T-helper 1 cell (primary cell): ENCODE measurements around the gene IGSF23.

ENCODE experiments used
- DNase-seq, 5 donors: peaks; one replicate each; pipeline ENCODE4 v3.0.0-alpha.2; 2012 to 2020
- total RNA-seq, 4 donors: gene quantifications; one replicate each; lab custom pipeline; 2026; lab: John Stamatoyannopoulos, UW

IGSF23 gene, protein sequence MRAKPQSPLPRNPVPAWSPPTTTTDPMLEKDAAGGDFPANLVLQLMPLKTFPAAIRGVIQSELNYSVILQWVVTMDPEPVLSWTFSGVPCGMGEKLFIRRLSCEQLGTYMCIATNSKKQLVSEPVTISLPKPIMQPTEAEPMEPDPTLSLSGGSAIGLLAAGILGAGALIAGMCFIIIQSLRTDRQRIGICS
- 0 reads per million in 4 donors for total RNA-seq

DNA sequence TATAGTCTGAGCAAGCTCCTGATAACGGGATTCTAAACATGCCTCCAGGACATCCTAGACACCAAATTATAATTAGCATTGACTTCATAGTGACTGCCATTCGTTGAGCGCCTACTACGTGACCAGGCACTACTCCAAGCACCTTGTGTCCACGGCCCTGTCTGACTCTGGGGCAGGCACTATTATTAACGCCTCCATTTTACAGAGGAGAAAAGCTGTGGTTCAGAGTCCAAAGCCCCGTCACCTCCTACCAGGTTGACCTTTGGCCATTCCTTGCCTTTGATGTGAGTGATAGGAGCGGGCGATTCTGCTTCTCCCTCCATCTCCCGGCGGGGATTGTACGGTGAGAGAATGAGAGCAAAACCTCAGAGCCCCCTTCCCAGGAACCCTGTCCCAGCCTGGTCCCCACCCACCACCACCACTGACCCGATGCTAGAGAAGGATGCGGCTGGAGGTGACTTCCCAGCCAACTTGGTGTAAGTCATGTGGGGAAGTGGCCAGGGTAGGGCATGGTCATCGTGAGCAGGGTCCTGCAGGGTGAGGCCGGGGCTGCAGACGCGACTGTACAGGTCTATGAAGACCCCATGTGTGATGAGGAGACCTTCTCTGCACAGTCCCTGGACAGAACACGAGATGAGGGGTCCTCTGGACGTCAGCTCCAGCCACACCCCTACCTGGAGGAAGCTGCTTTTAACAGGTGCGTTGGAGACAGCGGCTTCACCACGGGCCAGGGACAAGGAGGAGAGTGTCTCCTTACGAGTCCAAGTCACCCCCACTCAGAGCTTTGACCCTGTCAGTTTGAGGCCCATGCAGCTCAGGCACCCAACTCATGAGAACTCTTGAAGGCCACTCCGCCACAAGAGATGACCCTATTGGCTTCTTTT, at the start of gene IGSF23:
Gene IGSF23 (plus strand): TSS at position 269 of the 884 bp plus-strand sequence. CDS start 83 bp downstream, at position 352.
- DNase-seq: no peak

DNA sequence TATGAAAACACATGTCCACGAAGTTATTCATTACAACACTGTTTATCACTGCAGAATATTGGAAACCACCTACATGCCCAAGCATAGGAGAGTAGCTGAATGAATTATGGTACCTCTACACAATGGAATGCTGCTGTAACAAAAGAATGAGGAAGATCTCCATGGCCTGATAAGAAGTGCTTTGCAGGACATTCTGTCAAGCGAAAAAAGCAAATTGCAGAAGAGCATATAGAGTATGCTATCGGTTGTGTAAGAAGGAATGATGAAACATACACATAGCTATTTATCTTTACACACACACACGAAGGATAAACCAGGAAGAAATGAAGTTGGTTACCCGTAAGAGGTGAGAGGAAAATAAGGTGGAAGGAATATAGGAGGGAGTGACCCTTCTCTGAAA, 46.4 kb upstream of the IGSF23 start:
- DNase-seq: no peak

DNA sequence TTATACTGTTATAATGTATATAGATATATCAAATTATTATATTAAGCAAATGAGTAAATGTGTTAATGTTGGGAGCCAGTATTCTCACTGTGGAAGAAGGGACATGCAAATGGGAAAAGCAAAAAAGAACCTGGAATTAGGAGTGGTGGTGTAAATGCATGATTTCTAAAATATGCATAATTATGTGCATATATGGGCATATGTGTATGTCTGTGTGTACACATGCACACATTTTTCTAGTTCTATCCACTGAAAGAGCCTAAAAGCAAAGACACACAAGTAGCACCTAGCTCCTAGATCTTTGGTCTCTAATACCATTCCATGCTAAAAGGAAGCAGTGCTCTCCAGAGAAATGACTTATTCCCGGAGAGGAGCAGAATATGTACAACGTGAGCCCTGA, 45.6 kb upstream of the IGSF23 start:
- no peak for DNase-seq

DNA sequence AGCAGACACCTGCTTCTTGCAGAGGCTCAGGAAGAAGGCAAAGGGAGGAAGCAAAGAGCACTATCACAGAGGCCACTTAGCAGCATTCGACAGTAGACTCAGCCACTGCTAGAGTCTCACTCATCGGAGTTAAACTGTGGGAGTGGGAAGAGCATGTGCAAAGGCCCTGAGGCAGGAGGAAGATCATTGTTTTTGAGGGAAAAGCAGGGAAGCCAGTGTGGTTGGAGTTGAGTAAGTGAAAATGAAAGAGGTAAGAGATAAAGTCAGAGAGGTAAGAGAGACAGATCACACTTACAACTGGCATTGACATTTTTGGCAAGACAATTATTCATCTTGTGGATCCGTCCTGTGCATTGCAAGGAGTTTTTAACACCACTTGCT, 42.8 kb upstream of the IGSF23 start:
- no peak for DNase-seq

DNA sequence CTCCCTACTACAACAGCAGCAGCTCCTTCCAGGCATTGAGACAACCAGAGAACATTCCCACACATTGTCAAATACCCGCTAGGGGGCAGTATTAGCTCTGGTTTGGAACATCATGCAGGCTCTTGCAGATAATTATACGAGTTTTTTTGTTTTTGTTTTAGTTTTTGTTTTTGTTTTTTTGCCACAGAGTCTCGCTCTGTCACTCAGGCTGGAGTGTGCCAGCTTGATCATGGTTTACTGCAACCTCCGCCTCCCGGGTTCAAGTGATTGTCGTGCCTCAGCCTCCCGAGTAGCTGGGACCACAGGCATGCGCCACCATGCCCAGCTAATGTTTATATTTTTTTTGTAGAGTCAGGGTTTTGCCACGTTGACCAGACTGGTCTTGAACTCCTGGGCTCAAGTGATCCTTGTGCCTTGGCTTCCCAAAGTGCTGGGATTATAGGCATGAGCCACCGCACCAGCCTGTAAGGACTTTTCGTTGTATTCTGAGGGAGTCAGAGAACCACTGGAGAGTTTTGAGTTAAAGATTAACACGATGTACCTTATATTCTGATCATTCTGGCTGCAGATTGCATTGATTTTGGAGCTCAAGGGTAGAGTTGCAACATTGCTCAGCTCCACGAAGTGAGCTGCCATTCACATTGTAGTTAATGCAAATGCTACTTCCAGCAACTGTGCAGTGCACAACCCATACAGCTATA, 42.2 kb upstream of the IGSF23 start:
- peak in 3 of 5 donors; percentile 7 to 49 (median 38) for DNase-seq

DNA sequence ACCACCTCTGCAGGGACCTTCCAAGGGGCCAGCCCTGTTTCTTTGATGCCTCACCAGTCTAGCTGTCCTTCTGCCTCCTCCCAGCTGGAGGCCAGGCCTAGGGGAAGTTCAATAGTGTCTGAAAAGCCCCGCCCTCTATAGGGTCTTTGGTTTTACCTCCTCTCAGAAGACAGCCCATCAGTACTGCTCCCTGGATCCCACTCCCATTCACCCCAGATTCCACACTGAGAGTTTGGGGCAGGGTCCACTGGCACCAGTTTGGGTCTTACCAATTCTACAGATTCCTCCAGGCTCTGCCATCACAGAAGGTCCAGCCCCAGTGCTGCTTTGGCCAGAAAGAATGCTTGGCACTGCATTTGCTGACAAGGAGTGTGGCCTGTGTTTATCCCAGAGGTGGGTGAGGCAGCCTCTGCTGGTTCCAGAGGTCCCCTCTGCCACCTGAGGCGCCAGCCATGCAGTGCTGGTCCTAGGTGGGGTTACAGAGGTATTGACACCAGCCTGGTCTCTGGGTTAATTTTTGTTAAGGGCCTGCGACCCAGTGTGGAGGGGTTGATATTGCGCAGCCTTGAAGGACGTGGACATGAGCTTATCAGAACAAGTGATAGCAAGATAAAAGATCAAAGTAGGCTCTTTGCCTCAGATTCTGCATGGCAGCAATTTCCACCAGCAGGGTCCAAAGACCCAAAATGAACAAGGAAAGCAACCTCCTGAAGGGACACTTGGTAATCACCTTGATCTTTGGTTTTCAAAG, 41.4 kb upstream of the IGSF23 start:
- no peak for DNase-seq

DNA sequence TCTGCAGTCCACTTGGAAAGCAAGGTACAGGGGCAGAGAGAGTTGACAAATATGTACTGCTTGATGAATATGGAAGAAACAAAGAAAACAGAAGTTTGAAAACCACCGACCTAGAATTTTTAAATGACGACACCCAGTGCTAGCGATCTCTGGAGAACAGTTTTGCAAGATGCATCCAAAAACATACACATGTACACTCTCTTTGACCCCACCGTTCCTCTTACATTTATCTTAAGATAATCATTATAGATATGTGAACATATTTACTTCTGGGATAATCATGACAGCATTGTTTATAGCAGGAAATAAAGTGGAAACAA, 40.8 kb upstream of the IGSF23 start:
- no peak for DNase-seq

DNA sequence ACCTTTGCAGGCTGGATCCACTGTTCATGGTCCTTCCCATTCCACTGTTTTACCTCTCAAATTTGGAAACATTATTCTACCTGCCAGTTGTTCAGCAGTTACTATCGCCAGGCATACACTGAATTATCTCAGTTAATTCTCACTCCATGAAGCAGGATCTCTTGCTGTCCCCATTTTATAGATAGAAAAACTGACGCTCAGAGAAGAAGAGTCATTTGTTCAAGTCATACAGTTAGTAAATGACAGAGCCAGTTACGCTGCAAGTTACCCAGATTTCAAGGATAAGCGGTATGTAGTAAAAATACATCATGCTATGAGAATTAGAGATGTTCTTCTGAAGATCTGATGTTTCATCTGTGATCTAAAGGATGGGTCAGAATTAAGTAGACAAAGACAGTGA, 40.2 kb upstream of the IGSF23 start:
- no peak for DNase-seq

DNA sequence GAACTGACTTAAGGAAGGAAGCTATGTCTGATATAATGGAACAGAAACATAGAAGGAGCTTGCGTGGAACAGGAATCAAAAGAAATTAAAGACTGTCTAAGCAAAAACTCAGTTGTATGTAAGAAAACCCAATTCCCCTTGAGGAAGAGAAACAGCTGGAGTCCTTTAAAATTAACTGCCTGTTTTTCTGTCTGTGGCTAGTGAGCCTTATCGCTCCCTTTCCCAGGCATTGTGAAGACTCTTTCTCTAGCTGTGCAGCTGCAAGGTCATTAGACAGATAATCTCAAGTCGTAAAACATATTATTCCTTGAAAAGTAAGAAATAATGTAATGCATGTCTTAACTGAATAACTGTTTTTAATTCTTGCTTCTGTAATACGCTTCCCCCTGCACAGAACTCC, 39.7 kb upstream of the IGSF23 start:
- DNase-seq: no peak

DNA sequence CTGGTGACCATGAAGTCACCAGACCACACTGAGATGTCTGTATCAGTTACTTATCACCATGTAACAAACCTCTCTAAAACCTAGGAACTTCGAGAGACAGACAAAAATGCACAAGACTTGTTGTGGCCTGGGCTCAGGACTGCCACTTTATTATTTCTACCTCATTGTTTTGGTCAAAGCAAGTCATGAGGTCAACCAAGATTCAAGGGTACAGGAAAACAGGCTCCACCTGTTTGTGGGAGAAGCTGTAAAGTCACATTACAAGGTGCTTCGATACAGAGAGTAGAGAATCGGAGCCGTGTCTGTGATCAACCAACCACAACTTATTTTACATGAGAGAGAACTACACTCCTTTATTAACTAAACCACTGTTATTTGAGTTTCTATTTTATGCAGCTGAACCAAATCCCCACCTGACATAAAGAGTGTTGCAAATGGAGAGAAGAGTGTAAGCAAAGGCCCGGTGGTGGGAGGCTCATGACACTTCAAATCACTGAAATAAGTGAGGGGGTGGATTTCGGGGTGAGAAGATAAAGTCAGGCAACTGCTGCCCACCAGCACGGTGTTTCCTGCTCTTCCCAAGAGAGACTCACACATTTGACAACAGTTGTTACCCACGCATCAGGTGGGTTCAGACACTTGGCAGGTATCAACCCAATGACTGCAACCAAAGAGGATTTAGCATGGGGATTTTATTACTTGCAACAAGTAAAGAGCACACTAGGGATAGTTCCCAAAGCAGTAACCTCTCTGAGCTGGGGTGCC, 39.0 kb upstream of the IGSF23 start:
- no peak for DNase-seq

DNA sequence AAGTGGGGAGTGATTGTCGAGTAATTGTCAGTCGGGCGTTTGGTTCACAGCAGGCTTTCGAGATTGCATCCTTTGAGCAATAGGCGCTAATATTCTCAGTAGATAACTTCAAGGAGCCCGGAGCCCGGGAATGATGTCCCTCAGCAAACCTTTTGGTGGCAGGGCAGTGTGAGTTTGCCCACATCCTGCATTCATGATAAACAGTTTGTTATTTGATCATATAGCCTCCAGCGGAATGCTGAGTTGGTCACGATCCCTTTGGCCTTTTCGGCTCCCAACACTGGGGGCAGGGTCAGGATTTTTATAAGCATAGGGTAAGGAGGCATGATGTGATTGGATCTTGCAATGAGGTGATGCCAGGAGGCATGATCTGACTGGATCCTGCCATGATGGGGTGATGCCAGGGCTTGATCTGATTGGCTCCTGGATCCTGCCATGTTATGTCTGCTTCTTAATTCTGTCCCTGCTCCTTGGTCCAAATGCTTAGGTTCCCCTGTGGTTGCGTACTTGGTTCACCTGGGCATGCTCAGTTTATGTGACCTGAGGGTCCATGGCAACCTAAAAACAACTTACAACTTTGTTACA, 38.2 kb upstream of the IGSF23 start:
- DNase-seq: no peak

DNA sequence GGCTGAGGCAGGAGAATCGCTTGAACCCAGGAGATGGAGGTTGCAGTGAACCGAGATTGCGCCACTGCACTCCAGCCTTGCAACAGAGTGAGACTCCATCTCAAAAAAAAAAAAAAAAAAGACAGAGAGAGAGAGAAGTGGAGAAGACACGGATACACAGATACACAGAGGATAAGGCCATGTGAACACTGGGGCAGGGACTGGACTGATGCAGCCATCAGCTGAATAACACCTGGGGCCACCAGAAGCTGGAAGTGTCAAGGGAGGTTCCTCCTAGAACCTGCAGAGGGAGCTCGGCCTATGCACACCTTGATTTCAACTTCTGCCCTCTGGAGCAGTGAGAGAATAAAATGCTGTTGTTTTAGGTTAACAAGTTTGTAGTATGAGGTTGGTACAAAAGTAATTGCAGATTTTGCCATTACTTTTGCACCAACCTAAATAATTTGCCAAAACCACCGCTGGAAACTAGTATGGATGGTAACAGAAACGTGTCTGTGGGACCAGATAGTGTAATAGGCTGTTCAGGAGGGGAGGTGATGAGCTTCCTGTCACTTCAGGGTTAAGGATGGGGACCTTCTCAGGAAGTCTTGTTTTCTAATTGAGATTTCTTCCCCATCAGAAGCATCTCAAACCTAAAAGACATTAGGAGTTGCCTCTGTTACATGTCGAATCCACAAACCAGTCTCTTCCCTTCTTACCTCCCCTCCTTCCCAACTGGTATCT, 36.4 kb upstream of the IGSF23 start:
- peak in 1 of 5 donors; percentile 7 for DNase-seq

DNA sequence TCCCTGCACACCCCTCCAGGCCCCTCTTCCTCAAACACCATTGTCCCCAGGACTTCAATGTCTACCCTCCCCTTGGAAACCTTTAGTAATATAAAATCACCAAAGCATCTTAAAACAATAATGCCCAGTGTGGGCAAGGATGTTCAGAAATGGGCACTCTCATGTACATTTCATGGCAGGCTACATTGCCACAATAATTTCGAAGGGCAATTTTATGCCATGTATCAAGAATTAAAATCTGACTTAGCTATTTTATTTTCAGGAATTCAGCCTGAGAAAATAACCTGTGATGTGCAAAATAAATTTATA, 35.8 kb upstream of the IGSF23 start:
- no peak for DNase-seq

DNA sequence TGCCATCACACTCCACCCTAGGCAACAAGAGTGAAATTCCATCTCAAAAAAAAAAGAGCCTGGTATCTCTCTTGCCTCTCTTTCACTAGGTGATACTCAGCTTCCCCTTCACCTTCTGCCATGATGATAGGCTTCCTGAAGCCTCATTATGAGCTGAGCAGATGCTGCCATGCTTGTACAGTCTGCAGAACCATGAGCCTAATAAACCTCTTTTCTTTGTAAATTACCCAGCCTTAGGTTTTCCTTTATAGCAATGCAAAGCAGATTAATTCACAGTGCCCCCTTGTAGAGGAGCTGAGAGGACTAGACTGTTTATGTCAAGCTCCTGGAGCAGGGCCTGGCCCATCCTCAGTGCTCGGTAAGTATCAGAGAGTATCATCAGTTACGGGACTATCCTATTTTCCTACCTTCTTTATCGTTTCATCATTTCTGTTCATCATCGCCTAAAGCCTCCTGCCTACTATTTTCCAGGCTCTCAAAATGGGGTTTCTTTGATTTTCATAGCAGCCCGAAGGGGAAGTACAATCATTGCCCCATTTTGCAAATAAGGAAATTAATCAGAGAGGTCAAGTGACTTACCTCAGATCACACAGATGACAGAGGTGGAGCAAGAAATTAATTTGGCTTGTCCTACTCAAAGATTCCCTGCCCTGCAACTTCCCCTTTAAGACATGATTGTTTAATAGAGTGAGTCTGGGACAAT, 33.5 kb upstream of the IGSF23 start:
- no peak for DNase-seq

DNA sequence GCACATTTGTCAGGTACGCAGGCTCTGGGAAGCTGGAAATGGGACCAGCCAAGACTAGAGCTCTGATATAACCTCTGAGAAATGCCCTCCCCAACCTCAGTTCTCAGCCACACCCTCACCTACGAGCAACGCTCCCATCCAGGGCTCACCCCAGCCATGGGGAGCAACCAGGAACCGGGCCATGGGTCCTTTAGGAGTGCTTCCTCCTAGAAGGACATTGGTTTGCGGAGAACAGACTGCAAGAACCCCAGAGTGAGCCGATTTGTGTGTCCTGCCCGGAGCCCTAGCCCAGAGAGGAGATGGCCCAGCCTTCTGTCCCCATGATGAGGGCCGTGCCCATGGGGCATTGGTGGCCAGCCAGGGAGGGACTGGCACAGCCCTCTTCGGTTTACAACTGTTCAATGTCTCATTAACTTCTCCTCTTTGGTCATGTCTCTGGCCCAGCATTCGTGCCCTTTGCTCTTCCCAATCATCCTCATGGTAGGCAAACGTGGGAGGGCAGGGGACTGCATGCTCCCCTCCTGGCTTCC, 32.9 kb upstream of the IGSF23 start:
- no peak for DNase-seq

DNA sequence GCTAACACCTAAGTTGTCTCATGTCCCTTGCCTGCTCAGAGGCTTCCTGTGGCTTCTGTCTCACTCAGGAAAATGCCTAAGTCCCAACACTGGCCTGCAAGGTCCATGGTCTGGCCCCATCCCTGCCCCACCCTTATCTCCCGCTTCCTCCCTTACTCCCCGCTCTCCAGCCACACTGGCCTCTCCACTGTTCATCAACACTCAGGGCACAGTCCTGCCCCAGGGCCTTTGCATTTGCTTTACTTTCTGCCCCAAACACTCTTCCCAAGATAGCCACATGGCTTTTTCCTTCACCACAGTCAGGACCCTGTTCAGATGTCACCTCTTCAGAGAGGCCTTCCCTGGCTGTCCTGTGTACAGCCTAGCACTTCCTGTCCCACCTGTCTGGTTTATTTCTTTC, 32.1 kb upstream of the IGSF23 start:
- DNase-seq: no peak

DNA sequence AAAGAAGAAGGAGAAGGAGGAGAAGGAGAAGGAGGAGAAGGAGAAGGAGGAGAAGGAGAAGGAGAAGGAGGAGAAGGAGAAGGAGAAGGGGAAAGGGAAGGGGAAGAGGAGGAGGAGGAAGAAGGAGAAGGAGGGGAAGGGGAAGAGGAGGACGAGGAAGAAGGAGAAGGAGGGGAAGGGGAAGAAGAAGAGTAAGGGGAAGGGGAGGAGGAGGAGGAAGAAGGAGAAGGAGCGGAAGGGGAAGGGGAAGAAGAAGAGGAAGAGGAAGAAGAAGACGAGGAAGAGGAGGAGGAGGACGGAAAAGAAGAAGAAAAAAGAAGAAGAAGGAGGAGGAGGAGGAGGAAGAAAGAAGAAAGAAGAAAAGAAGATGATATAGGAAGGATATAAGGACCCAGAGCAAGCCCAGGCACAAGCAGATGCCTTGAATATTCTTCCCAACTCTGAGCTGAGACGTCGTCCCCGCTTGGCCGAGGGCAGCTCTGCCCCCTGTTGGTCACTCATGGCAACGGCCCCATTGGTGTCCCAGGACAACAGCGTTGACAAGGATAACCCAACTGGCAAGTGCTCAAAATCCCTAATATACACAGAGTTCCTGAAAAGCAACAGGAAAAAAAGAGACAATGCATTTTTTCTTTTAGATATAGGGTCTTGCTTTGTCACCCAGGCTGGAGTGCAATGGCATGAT, 30.6 kb upstream of the IGSF23 start:
- DNase-seq: no peak

DNA sequence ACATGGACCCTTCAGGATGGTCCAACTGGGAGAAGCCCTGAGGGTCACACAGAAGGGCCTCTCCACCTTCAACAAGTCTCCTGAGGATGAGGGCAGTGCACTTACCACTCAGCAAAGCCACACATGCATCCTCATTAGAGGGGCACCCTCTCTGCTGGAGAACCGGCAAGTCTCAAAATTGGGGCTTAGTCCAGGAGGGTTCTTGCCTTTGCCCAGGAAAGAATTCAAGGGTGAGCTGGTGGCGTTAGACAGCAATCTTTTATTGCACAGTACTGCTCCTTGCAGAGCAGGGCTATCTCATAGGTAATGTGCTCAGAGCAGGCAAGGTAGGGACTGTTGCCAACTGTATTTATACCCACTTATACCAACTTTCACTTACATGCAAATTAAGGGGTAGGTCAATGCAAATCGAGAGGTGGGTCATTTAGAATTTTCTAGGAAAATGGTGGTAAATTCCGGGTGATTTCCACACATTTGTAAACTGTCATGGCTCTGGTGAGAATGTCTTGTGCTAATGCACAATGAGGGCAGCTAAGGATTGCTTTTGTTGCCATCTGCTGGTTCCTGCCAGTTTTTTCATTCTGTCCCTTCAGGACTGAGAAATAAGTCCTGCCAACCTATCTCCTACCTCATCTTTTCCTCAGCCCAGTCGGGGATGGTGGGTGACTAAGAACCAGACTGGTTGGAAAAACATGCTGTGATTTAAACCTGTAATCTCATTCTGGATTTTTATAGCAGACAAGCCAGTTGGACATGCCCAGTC, 27.8 kb upstream of the IGSF23 start:
- DNase-seq: no peak
